GM12892 (cell line): Measurements from ENCODE around the gene ECI1.

Experiments used
- DNase-seq: peaks from one replicate; pipeline ENCODE4 v3.0.0; 2011; ENCODE audit not compliant: insufficient read length
- FAIRE-seq: peaks from 2 replicates; lab custom pipeline; 2011; peaks lifted over from hg19 to GRCh38; lab: Jason Lieb, UNC
- POLR2A ChIP-seq: IDR thresholded peaks from 2 replicates; pipeline ENCODE4 v1.6.1; 2011; ENCODE audit warnings: low read depth, low read length, control low read depth
- POLR2AphosphoS5 ChIP-seq: IDR thresholded peaks from 2 replicates; pipeline ENCODE4 v1.6.1; 2011; ENCODE audit warnings: low read depth, low read length, control low read depth
- TAF1 ChIP-seq: IDR thresholded peaks from 2 replicates; pipeline ENCODE4 v1.6.1; 2011; ENCODE audit warnings: low read depth, mild to moderate bottlenecking, control low read depth, low read length, borderline replicate concordance

Gene ECI1

GRCh38 chr16:2235695-2236336 is 15.6 kb downstream of the ECI1 start:
- 0 out of 2 replicates have a peak, but pooled peaks have one; percentile 5 for TF ChIP-seq POLR2AphosphoS5
- no peak for TF ChIP-seq TAF1
- no peak for TF ChIP-seq POLR2A
- FAIRE-seq (no peak), DNase-seq (no peak)

DNA sequence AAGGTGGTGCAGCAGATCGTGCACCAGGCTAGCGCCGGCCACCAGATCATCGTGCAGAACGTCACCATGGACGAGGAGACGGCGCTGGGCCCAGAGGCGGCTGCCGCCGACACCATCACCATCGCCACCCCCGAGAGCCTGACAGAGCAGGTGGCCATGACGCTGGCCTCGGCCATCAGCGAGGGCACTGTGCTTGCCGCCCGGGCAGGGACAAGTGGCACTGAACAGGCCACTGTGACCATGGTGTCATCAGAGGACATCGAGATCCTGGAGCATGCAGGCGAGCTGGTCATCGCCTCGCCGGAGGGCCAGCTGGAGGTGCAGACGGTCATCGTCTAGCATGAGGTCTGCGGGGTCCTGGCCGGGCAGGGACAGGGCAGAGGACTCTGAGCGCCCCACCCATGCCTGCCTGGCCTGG is 16.1 kb downstream of the ECI1 start:
- DNase-seq = no peak
- no peak for FAIRE-seq
- no peak for TF ChIP-seq TAF1
- no peak for TF ChIP-seq POLR2AphosphoS5
- no peak for TF ChIP-seq POLR2A

GRCh38 chr16:2234813-2235170 is 16.6 kb downstream of the ECI1 start:
- no peak for FAIRE-seq
- no peak for TF ChIP-seq TAF1
- TF ChIP-seq POLR2A = no peak
- TF ChIP-seq POLR2AphosphoS5 = no peak
- DNase-seq = no peak

GRCh38 chr16:2233872-2234812 is 17.2 kb downstream of the ECI1 start:
- FAIRE-seq (no peak), DNase-seq (no peak)
- TF ChIP-seq TAF1 (no peak), POLR2AphosphoS5 (peak; percentile 25; the same call in 1 of the 2 replicates)

GRCh38 chr16:2233046-2233775 is 18.2 kb downstream of the ECI1 start:
- DNase-seq (no peak), FAIRE-seq (no peak)
- TF ChIP-seq POLR2AphosphoS5 (no peak), POLR2A (no peak), TAF1 (no peak)

- TF ChIP-seq POLR2A (no peak), POLR2AphosphoS5 (no peak), TAF1 (no peak)
- FAIRE-seq (no peak), DNase-seq (no peak)
Observed at GRCh38 chr16:2232094-2232990, 19.0 kb downstream of the ECI1 start.

GRCh38 chr16:2231016-2231931 is 20.1 kb downstream of the ECI1 start:
- FAIRE-seq (no peak), DNase-seq (no peak)
- TF ChIP-seq TAF1 (no peak), POLR2AphosphoS5 (no peak), POLR2A (no peak)

GRCh38 chr16:2230376-2230775 is 21.0 kb downstream of the ECI1 start:
- FAIRE-seq (no peak), DNase-seq (no peak)
- TF ChIP-seq POLR2AphosphoS5 (no peak), POLR2A (no peak), TAF1 (no peak)

GRCh38 chr16:2229632-2230250 is 21.6 kb downstream of the ECI1 start:
- DNase-seq = no peak
- FAIRE-seq = no peak
- TF ChIP-seq POLR2A = no peak

GRCh38 chr16:2229091-2229490 is 22.3 kb downstream of the ECI1 start:
- TF ChIP-seq POLR2AphosphoS5 (no peak), POLR2A (no peak; the same call in 1 of the 2 replicates), TAF1 (no peak)
- no peak for DNase-seq
- FAIRE-seq = no peak
